HG03354 (cell line): ENCODE measurements around the gene ANKMY1.

Source experiments
- ATAC-seq: cut with Tn5 transposase; IDR thresholded peaks from one replicate; pipeline ENCODE4 v1.9.1; 2021; ENCODE audit warnings: mild to moderate bottlenecking; ENCODE audit not compliant: unreplicated experiment, poor library complexity, severe bottlenecking

Gene ANKMY1

DNA sequence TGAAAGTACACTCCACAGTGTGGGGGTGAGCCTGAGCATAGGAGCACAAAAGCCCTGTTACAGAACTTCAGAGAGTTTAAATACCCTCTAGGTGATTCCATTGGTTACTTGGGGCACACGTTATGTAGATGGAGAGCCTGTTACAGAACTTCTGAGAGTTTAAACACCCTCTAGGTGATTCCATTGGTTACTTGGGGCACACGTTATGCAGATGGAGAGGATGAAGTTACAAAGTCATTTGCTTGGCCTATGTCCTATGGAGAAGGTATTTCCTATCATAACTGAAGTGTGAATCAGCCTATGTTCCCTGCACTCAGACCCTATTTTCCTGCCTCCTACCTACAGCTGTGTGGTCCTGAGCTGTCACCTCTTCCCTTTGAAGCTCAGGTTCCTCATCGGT, 25.0 kb upstream of the ANKMY1 start:
- no peak for ATAC-seq

DNA sequence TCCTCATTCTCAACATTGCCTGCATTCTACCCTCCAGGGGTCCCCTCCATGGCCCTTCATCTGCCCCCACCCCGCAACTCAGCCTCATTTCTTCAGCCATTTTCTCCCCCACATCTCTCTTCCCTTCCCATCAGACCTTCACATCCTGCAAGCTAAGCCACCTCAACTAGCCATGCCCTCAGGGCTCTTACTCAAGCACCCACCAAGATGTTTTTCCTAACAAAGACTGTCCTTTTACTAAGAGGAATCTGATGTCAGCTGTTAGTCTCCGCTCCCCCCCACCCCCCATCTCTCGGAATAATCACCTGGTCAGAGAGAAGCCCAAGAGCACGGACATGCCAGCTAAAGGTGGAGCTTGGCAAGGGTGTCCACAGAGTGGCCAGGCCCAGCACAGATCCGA, 24.0 kb upstream of the ANKMY1 start:
- ATAC-seq: no peak

DNA sequence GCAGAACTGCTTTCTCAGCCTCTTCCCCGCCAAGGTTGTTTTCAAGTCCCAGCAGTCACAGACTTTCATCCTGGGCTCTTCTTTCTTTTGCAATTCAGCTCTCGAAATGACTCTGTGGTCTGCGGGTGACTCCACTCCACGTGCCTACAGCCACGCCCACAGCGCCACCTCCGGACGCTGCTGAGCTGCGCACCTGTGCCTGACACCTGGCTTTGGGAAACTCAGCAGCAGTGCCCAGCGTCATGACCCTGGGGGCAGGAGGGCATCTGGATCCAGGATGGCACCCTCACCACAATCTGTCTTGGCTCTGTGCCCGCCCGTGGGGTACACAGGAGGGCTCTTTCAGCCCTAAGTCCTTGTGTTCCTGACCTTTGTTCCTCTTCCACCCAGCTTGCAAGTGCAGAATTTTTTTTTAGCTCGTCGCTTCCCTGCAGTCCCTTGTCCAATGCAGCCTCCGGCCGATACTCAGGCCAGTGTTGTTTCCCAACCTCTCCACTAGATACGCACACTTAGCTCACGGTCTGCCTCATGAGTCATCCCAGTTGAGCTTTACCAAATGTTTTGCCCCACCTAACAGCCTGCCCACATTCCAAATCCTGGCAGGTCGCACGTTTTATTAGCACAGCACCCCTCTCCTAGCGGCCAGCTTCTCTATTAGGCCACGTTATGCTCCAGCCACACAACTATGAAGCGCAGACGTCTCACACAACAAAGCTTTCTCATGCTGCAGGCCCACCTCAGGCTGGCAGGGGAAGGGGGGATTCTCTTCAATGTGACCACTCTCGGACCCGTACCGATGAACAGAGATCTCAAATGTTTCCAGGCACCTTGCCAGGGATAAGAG, 22.2 kb upstream of the ANKMY1 start:
- ATAC-seq: no peak

DNA sequence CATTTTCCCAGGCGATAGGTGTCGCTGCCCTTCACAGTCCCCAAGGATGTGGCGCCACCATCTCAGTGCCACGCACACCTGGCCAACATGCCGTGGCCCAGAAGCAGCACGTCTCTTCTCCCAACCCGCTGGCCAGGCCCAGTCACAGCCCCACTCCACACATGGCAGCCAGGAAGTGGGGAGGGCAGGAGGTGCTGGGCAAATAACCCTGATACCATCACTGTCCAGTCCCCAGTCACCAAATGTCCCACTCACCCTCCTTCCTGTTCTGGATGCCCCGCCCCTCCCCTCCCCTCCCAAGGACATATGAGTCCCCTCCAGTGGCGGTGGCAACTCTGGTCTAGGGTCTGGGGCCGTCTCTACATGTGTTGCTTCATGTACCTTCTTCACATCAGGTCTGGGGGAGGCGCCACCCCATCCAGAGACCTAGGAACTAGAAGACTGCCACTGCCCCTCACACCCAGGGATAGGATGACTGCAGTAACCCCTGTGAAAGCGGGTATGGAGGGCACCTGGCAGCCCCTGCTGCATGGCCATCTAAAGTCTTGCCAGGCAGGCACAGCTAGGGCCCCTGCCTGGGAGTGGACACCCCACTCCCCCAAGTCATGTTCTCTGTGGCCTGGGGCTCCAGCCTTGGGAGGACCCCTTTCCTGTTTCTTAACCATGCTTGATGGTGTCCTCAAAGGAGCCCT, 21.4 kb upstream of the ANKMY1 start:
- no peak for ATAC-seq

DNA sequence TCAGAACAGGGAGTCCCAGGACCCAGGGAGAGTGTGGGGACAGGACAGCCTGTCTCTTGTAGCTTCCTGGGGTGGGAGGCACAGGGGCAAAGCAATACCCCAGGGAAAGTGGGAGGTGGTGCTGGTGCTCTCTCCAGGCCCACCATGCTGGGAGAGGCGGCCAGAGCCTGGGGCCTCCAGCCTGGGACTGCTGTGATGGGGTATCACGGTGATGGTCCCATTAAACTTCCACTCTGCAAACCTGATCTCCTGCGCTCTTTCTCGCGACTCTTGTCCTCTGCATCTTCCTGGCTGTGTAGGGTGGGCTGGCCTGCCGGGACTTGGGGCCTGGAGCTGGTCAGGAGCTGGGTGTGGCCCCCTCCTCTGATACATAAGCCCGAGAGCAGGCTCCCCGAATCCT, 20.7 kb upstream of the ANKMY1 start:
- ATAC-seq: no peak

DNA sequence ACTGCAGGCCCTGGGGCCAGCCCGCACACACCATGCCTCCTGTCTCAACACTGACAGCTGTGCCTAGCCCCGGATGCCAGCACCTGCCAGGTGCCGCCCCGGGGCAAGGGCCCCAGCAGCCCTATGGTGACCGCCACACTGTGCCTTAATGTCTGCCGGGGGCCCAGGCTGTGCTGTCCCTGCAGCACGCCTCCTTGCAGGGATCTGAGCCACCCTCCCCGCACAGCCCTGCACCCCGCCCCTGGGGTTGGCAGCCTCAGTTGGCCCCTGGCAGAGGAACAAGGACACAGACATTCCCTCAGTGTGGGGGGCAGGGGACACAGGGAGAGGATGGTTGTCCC, 20.3 kb upstream of the ANKMY1 start:
- no peak for ATAC-seq

DNA sequence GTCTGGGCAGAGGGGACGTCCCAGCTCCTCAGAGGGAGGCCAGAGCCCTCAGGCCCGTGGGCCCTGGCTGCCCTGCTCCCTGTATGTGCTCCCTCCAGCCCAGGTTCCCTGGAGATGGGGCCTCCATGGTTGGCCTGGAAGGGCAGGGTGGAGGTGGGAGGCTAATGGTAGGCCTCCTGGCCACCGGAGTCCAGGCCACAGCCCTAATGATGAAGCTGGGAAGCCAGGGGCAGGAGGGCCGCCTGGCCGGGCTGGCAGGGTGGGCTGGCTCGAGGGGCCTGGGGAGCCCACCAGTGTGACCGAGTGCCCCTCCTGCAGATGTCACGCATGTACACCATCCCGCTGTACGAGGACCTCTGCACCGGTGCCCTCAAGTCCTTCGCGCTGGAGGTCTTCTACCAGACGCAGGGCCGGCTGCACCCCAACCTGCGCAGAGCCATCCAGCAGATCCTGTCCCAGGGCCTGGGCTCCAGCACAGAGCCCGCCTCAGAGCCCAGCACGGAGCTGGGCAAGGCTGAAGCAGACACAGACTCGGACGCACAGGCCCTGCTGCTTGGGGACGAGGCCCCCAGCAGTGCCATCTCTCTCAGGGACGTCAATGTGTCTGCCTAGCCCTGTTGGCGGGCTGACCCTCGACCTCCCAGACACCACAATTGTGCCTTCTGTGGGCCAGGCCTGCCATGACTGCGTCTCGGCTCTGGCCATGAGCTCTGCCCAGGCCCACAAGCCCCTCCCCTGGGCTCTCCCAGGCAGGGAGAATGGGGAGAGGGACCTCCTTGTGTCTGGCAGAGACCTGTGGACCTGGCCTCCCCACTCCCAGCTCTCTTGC, 19.7 kb upstream of the ANKMY1 start:
- ATAC-seq: no peak

DNA sequence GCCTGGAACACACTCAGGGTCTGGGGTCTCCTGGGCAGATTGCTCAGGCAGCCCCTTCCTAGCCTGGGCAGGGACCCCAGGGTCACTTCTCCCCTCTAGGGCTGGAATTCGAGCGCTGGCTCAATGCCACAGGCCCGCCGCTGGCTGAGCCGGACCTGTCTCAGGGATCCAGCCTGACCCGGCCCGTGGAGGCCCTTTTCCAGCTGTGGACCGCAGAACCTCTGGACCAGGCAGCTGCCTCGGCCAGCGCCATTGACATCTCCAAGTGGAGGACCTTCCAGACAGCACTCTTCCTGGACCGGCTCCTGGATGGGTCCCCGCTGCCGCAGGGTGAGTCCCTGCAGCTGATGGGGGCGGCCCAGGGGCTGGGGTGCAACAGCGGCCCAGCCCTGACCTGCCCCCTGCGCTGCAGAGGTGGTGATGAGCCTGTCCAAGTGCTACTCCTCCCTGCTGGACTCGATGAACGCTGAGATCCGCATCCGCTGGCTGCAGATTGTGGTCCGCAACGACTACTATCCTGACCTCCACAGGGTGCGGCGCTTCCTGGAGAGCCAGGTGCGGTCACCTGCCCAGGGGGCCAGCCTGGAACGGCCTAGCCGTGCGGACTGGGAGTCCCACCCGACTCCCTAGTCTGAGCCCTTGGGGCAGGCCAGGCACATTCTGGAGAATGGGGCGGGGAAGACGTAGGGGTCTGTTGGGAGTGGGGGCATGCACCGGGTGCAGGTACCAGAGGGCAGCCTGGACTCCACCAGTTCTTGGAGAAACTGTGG, 18.8 kb upstream of the ANKMY1 start:
- ATAC-seq: no peak

DNA sequence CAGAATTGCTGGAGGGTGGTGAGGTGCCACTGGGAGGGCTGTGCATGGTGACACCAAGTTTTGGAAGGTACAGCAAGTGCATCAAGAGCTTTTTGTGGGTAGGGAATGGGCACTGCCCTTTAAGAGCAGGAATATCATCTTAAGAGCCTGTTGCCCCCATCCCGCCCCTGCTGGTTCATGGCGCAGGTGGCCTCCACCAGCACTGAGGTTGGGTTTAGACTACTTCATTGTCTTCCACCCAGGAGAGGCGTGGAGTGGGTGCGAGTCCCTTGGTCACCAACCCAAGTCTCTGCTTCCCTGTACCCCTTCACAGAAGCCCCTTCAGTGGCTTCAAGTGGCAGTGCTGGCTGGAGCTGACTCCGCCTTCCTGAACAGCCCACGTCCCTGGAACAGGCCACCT, 18.2 kb upstream of the ANKMY1 start:
- ATAC-seq: no peak

DNA sequence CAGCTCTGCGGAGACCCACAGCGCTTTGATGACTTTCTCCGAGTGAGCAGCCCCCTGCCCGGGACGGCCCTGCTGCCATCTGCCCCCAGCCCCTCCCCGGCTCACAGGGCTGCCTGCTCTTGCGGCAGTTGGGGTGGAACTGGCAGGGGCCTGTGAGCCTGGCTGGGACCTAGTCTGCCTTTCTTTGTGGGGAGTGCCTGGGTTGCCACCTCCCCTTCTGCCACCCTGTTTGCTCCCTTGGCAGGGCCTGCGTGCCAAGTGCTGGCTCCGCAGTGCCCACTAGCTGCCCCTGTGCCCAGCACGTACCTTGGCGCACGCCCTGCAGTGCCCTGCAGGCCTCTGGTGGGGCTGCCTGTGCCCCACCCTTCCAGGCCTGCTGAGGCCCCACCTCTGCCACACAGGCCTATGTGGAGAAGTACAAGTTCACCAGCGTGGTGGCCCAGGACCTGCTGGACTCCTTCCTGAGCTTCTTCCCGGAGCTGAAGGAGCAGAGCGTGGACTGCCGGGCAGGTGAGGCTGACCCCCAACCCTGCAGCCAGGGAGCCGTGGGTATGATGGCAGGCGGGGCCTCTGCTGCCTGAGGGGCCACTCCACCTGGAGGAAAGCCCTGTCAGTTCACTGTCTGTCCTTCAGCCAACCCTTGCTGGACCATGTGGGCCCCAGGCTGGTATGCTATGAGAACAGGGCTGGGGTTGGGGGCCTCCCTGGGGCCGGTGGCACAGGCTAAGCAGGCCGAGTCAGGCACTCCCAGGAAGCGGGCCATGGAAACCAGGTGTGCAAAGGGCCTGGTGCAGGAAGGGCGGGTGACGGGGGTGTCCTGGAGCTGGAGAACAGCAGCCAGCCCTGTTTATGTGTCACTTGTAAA, 17.5 kb upstream of the ANKMY1 start:
- no peak for ATAC-seq

DNA sequence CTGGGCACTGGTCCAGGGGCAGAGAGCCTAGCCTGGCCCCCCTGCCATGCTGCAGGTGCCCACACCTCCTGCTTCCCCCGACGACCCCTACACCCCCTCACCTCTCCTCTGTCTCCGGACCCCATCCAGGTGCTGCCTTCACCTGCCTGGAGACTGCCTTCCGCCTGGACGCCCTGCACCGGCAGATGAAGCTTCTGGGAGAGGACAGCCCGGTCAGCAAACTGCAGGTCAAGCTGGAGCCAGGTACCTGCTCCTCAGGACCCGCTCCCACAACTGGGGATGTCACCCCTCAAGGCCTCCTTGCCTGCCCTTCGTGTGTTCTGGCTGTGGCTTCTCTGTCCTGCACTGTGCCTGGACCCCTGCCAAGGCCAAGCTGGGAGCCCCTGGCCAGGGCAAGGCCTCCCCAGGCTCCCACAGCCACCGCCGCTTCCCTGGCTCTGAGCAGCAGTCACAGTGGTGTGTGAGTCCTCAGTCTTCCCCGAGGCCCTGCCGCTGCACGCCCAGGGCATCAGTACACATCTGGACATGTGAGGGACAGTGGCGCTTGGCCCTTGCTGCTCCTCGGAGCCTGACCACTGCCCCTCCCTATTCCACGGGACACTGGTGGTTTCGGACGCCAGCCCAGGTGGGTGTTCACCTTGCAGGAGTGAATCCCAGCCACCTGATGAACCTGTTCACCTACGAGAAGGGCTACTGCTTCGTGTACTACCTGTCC, 16.8 kb upstream of the ANKMY1 start:
- no peak for ATAC-seq

DNA sequence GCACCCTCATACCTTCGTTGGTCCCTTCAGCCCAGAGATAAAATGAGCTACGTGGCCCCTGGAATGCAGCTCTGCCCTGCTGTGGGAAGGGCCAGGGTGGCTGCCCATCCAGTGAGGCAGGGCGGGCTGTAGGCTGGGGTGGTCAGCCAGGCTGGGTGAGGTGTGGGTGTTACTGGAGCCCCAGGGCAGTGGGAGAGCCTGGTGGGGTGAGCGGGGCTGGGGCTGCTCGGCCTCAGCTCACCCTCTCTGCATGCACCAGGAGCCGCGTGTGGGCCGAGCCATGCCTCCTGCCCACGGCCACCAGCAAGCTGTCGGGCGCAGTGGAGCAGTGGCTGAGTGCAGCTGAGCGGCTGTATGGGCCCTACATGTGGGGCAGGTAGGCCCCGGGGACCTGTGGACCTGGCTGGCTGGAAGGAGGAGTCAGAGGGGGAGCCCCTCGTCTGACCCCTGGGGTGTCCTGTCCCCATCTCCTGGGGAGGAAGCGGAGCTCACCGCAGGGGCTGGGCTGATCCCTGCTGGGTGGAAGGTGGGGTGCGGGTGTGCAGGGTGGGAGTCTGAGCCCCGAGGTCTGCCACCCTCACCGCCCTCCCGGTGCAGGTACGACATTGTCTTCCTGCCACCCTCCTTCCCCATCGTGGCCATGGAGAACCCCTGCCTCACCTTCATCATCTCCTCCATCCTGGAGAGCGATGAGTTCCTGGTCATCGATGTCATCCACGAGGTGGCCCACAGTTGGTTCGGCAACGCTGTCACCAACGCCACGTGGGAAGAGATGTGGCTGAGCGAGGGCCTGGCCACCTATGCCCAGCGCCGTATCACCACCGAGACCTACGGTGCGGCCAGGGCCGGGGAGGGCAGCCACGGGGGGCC, 16.0 kb upstream of the ANKMY1 start:
- ATAC-seq: no peak

DNA sequence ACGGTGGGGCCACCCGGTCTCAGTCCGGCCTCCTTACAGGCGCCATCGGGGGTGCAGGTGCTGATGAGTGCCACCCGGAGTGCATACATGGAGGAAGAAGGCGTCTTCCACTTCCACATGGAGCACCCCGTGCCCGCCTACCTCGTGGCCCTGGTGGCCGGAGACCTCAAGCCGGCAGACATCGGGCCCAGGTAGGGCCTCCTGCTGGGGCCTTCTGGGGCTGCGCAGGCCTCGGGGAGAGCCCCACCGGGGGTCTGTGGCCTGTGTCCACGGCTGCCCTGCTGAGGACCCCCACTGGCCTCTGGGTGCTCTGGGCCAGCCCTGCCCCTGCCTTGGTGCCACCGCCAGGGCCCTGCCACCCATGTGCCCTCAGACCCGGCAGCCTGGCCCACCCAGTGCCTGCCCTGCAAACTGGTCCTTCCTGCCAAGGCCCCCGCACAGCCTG, 15.3 kb upstream of the ANKMY1 start:
- no peak for ATAC-seq

DNA sequence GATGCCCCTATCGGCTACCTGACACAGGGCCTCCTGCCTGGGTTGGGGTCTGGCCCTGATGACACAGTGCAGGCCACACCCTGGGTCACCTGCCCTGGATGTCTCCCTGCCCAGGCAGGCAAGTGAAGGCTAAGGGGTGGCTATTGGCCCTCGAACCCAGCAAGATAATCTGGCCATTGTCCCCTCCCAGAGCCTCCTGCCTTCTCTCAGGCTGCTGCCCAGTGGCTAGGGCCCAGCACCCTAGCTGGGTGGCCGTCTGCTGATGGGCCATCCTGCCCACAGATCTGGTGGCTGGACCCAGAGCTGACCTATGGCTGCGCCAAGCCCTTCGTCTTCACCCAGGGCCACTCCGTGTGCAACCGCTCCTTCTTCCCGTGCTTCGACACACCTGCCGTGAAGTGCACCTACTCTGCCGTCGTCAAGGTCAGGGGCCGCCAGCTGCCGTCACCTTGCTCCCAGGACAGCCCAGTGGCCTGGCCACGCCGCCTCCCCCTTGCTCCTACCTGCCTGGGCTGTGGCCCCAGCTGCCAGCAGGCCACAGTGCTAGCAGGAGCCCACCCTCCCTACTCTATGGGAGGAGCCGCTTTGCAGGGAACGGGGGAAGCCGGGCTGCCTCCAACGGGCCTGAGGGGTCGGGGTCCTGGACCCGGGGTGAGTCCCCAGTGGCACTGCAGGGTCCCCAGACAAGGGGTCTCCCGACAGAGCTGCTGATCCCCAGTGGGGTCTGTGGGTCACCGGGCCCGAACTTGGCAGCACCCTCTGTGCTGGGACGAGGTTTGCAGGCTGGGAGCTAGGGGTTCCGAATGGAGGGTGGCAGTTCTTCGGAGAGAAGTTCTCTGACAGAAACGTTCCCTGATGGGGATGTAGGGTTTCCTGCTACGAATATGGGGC, 14.6 kb upstream of the ANKMY1 start:
- ATAC-seq: no peak

DNA sequence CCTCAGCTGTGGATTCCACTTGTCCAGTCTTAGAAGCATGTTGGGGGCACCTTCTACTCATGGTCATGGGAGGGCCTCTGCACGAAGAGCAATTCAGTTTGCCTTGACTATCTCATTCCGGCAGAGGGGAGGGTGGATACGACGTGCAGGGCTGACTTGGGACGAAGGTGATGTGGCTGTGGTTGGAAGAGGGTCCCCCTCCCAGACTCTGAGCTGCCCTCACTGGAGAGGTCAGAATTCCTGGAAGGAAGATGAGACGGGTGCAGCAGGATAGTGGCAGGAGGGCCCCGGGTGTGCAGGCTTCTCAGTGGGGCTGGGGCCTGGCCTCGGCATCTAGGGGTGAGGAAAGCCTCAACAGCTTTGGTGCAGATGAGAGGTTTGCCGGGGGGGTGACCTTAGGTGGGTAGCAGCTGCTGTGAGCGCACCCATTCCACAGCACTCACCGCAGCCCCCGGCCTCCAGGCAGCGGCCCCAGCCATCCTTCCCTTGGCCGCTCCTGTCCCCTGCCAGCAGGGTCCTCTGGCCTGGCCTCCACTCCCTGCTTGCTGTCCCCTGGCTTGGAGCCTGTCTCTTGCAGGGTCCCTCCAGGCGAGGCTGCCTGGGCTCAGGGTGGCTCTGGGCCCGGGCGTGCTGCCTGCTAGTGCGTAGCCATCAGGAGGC, 13.7 kb upstream of the ANKMY1 start:
- no peak for ATAC-seq
